HG03442 (cell line): ENCODE data around the gene HRAS.
"Not testable (repeated sequence)": the region's sequence is repeated elsewhere in the genome, so short reads cannot be mapped to it uniquely, and the experiment has no call there.

ENCODE experiments used
- ATAC-seq: cut with Tn5 transposase; IDR thresholded peaks from one replicate; pipeline ENCODE4 v1.9.1; 2021; ENCODE audit warnings: mild to moderate bottlenecking, moderate library complexity; ENCODE audit not compliant: unreplicated experiment

HRAS gene

GRCh38 chr11:535519-536454 is at the start of gene HRAS:
Gene HRAS (minus strand): TSS chr11:535576.
- peak; percentile 61 for ATAC-seq

DNA sequence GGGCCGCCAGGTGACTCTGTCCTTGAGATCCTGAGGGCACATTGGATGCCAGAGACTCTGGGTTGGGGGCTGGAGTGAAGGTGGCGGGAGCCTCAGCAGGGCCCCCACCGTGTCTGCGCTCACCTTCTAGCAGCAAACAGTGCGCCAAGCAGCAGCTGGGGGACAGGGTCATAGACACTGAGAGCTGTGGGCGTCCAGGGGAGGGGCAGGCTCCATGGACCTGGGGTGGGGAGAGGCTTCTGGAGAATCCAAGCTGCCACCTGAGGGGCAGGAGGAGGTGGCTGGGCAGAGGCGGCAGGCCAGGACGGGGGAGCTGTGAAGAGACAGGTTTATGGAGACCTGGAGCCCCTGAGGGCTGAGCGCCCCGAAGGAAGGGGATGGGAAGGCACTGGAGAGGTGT is 48.9 kb upstream of the HRAS start:
- ATAC-seq = no peak

DNA sequence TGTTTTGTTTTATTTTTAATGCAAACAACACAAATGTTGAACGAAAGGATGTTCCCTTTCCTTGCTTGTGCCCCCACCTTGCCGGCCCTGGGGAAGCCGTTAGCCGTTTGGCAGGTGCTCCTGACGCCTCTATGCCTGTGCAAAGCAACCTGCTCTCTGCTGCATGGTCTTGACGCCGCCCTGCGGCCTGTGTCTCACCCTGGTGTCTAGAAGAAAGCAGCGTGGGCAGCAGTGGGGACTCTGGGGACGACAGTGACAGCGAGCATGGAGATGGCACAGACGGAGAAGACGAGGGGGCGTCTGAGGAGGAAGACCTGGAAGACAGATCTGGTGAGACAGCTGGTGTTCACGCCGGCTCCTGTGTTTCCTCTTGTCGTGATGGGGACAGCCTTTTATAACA is 46.4 kb upstream of the HRAS start:
- no peak for ATAC-seq

- ATAC-seq = no peak
Measured at GRCh38 chr11:581342-581741, 46.0 kb upstream of the HRAS start.

DNA sequence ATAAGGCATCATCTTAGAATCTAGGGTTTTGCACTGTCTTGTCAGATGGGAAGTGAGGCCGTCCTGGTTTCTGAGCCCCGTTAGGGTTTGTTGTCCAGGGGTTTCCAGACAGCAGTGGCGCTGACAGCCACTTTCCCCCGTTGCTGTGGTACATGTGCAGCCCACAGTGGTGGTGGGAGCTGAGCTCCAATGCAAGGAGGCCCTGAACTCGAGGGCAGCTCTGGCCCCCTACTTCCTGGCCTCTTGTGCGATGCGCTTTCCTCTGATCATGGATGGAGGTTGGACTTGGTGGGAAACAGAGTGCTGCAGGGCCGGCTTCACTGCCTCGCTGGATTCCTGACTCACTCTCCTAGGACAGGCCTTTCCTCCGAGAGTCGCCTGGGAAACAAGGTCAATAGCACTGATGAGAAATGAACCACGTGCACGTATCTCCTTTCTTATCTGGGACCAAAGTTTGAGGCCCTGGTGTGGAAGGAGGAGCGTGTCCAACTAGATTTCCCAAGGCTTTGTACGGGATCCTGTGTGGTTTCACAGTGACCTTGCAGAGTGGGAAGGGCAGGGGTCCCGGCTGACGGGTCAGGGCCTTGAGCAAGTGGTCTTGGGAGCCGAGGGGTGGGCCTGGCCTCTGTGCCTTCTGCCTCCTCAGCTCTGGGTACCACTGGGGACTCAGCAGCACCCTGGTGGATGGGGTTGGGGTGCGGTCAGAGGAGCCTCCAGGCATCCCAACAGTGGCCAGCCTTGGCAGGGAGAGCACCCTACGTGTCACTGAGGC is 44.6 kb upstream of the HRAS start:
- no peak for ATAC-seq

- ATAC-seq = no peak
Measured at GRCh38 chr11:578276-579035, 43.1 kb upstream of the HRAS start.

DNA sequence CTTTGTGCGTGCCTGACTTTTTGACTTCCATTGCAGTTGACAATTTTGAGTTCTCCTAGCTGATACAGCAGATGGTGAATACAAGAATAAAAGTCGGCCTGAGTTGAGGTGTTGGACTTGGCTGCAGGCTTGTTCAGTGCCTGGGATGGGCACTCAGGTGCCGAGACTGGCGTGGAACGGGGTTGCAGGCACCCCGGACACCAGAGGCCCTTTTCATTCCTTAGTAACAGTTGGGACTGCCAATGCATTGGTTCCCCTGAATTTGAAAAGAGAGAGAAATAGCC is 42.2 kb upstream of the HRAS start:
- no peak for ATAC-seq

DNA sequence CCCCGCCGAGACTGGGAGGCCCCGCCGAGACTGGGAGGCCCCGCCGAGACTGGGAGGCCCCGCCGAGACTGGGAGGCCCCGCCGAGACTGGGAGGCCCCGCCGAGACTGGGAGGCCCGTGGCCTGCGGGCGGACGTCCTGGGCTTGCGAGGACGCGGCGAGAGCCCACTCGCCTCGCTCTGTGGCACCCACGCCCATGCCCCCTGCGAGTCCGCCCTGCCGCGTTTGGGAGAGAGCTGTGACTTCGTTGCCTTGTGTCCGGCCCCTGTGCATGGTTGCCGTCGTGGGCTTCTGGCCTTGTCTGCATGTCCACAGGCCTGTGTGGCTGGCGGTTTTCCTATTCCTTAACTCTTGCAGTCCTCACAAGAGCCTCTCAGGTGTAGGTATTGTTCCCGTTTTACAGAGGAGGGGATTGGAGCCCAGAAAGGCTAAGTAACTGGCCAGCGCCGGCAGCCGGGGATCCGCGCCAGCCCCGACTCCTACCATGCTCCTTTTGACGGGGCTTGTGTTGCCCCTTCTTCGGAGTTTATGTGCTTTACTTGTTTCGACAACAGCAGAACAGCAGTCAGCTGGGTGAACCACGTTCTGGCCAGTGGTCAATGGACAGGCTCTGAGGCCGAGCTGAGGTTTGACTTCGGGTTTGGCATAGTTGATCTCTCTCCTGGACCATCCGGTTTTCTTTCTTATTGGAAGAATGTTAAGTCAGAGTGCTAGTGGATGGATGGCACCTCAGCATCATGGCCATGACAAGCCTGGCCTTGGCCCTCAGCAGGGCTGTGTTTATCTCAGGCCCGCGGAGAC is 41.6 kb upstream of the HRAS start:
- ATAC-seq = no peak

- peak; percentile 77 for ATAC-seq
Measured at GRCh38 chr11:575996-576768, 40.8 kb upstream of the HRAS start, which contains the start of gene PHRF1. Gene PHRF1 (plus strand): TSS chr11:576470. CDS start chr11:581513, 5,043 bp downstream.

GRCh38 chr11:575313-575995 is 40.1 kb upstream of the HRAS start:
- ATAC-seq = peak; percentile 31

- no peak for ATAC-seq
Measured at GRCh38 chr11:574632-575312, 39.4 kb upstream of the HRAS start.

- ATAC-seq = not testable (repeated sequence)
Measured at GRCh38 chr11:574031-574570, 38.7 kb upstream of the HRAS start.

- no peak for ATAC-seq
Measured at GRCh38 chr11:573146-573759, 37.9 kb upstream of the HRAS start.

DNA sequence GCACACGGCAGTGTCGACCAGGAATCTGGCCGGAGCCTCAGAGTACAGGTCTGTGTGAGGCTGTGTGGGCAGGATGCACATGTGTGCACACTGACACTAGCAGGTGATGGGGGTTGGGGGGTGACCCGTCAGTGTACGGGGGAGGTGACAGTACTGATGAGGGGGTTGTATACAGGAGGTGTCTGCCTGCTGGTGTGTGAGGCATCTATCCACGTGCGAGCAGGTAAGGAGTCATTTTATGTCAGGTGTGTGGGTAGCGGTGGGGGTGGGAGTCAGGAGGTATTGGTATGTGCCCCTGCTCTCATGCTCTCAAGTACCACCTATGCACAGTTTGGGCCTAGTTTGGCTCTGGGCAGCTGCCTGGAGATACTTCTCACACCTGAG is 36.4 kb upstream of the HRAS start:
- no peak for ATAC-seq

DNA sequence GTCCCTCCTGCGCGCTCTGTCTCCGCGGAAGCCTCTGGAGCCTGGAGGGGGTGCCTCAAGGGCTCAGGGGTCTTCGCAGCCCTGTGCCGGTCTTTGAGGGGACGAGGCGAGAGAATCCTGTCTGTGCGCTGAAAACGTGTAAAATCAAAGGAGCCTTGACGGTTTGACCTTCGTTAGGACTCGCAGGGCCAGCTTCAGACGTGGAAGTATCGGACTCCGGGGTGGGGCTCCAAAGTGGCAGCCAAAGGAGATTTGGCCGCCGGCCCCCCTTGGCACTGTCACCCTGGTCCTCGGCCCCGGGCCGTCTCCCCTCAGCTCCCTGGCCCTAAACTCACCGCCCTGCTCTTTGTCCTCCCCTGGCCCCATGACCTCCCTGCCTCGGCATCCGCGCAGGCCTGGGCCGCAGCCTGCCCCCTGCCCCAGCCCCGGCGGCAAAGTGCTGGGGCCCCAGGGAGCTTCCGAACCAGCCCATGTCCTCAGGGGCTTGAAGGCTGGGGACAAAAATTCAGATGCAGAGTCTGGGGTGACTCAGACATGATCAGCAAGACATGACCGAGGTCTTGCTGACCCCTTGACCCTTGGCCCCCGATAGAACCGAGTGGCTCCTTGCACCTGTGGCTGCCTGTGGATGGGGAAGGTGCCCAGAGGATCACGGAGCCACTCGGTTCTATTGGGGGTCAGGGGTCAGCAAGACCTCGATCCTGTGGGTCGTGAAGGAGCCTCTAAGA is 33.9 kb upstream of the HRAS start:
- no peak for ATAC-seq

- ATAC-seq = peak; percentile 83
Measured at GRCh38 chr11:568306-569157, 33.2 kb upstream of the HRAS start.
